ENCODE data around the gene NRG2. TPM values are rescaled to one million over a fixed set of nuclear protein-coding genes. Genes with fewer than 3 reads are reported as not detected.

Gene NRG2
- total RNA-seq, 4 donors from 2014 or later, result 4.1 to 13.2 (median 7.0) TPM

- no peak for TF ChIP-seq CTCF (IDR thresholded peaks at IDR 0.05; ENCODE audit: low read depth)
Observed at GRCh38 chr5:139878093-139878492, 165.0 kb downstream of the NRG2 start.

- TF ChIP-seq CTCF (IDR thresholded peaks at IDR 0.05; ENCODE audit: low read depth), result no peak
Observed at GRCh38 chr5:139877129-139877597, 165.9 kb downstream of the NRG2 start.

- TF ChIP-seq CTCF (IDR thresholded peaks at IDR 0.05; ENCODE audit: low read depth), result no peak
Observed at GRCh38 chr5:139875957-139876356, 167.1 kb downstream of the NRG2 start.

GRCh38 chr5:139872851-139873794 lies 170.0 kb downstream of the NRG2 start:
- TF ChIP-seq CTCF (IDR thresholded peaks at IDR 0.05; ENCODE audit: low read depth), result no peak

- TF ChIP-seq CTCF (IDR thresholded peaks at IDR 0.05; ENCODE audit: low read depth), result no peak
Observed at GRCh38 chr5:139872052-139872766, 170.9 kb downstream of the NRG2 start.

- TF ChIP-seq CTCF (IDR thresholded peaks at IDR 0.05; ENCODE audit: low read depth), result no peak
Observed at GRCh38 chr5:139871614-139872013, 171.5 kb downstream of the NRG2 start.

GRCh38 chr5:139870677-139871076 lies 172.4 kb downstream of the NRG2 start:
- TF ChIP-seq CTCF (IDR thresholded peaks at IDR 0.05; ENCODE audit: low read depth), result no peak
